Gastroesophageal sphincter (tissue), 4 donors: ENCODE data around the gene ATP2B2. TPM values are rescaled to one million over a fixed set of nuclear protein-coding genes. Genes with fewer than 3 reads are reported as not detected.

Source experiments
- ATAC-seq: fragments of 150-250 bp; one replicate; pipeline ENCODE4 v1.9.1; 2016; ENCODE audit warnings: mild to moderate bottlenecking, moderate library complexity
- H3K27ac ChIP-seq, 4 donors: fragments of 200-600 bp; sonication (generic) in 3 of 4; 1 replicate in 3 of 4; 2 replicates in 1 of 4; pipeline ENCODE4 v1.5.1; 2016 to 2019
- H3K27me3 ChIP-seq: fragments of 200-600 bp; sonication (generic); one replicate; pipeline ENCODE4 v1.5.1; 2019
- H3K36me3 ChIP-seq, 2 donors: fragments of 200-600 bp; sonication (generic); one replicate each; pipeline ENCODE4 v1.5.1; 2019; ENCODE audit warnings: control low read depth in 1 of 2
- H3K4me1 ChIP-seq, 3 donors: fragments of 200-600 bp; sonication (generic); 1 replicate in 2 of 3; 2 replicates in 1 of 3; pipeline ENCODE4 v1.5.1; 2016 to 2019; ENCODE audit warnings: control low read depth in 2 of 3
- H3K4me3 ChIP-seq, 2 donors: fragments of 200-600 bp; sonication (generic); one replicate each; pipeline ENCODE4 v1.5.1; 2019; ENCODE audit warnings: mild to moderate bottlenecking in 1 of 2, moderate library complexity in 1 of 2
- H3K9me3 ChIP-seq, 3 donors: fragments of 200-600 bp; sonication (generic); one replicate each; pipeline ENCODE4 v1.5.1; 2017 to 2019; ENCODE audit warnings: control low read depth in 2 of 3
- CTCF ChIP-seq, 4 experiments: fragments of 200-600 bp in 2 of 4; fragments of 450-650 bp in 2 of 4; sonication (generic) in 1 of 4; IDR thresholded peaks; one replicate each; pipeline ENCODE4 v1.5.1; 2017 to 2019; ENCODE audit warnings: antibody characterized with exemption in 4 of 4, mild to moderate bottlenecking in 2 of 4, moderate library complexity in 2 of 4
- EP300 ChIP-seq: sonication (generic); formaldehyde crosslinking; IDR thresholded peaks from one replicate; pipeline ENCODE4 v1.6.1; 2017; ENCODE audit warnings: antibody characterized with exemption, mild to moderate bottlenecking
- POLR2A ChIP-seq, 2 donors: fragments of 450-650 bp; IDR thresholded peaks; one replicate each; pipeline ENCODE4 v1.6.1; 2017; ENCODE audit warnings: antibody characterized with exemption in 2 of 2, mild to moderate bottlenecking in 2 of 2, moderate library complexity in 1 of 2
- POLR2AphosphoS5 ChIP-seq: sonication (generic); formaldehyde crosslinking; IDR thresholded peaks from one replicate; pipeline ENCODE4 v1.6.1; 2017; ENCODE audit warnings: antibody characterized with exemption
- WGBS, 2 donors: methylation state at CpG; one replicate each; pipeline ENCODE4 v1.1.5; 2018; ENCODE audit warnings: low coverage in 1 of 2; 5-methylcytosine and 5-hydroxymethylcytosine counted together
- total RNA-seq, 4 donors: library from RNA; depleted of rRNA; stranded (reverse); fragments of >200 nt; gene quantifications; one replicate each; pipeline ENCODE4 v1.1.0, GENCODE V29; 2016

The ATP2B2 gene
- total RNA-seq, 4 donors from 2014 or later, result 0.13 to 0.30 (median 0.27) TPM; not detected in 1

GRCh38 chr3:10469441-10470119 lies 35.8 kb downstream of the ATP2B2 start:
- Histone ChIP-seq H3K9me3 (no peaks in the 10 kb centered on the region), H3K27me3 (peaks cover 73% of the 10 kb centered on the region), H3K4me3 (no peak overlapping the region), H3K36me3 (no peaks in the 10 kb centered on the region), H3K4me1 (peaks cover 0 to 4% (median 0%) of the 10 kb centered on the region in 3 donors), H3K27ac (no peak overlapping the region)
- WGBS, 2 donors, result 20 to 21% methylated on average over 3 of the region's 9 CpGs
- no peak for TF ChIP-seq POLR2A (IDR thresholded peaks at IDR 0.05)
- no peak for TF ChIP-seq CTCF (IDR thresholded peaks at IDR 0.05)
- no peak for TF ChIP-seq POLR2AphosphoS5
- no peak for TF ChIP-seq EP300
- ATAC-seq, result no peak

GRCh38 chr3:10468613-10469354 lies 36.6 kb downstream of the ATP2B2 start:
- H3K36me3 ChIP-seq, result no peaks in the 10 kb centered on the region
- H3K27me3 ChIP-seq, result peaks cover 67% of the 10 kb centered on the region
- no peak for ATAC-seq
- no peak overlapping the region for H3K4me3 ChIP-seq
- no peaks in the 10 kb centered on the region for H3K9me3 ChIP-seq
- no peak overlapping the region for H3K27ac ChIP-seq
- no peak for TF ChIP-seq POLR2AphosphoS5
- no peak for TF ChIP-seq EP300
- TF ChIP-seq CTCF (IDR thresholded peaks at IDR 0.05), result no peak
- TF ChIP-seq POLR2A (IDR thresholded peaks at IDR 0.05), result no peak
- H3K4me1 ChIP-seq, result peaks cover 0 to 4% (median 0%) of the 10 kb centered on the region in 3 donors
- 58 to 59% methylated on average over 6 to 11 of the region's 13 CpGs for WGBS, 2 donors

GRCh38 chr3:10467904-10468612 lies 37.3 kb downstream of the ATP2B2 start:
- no peak for ATAC-seq
- TF ChIP-seq POLR2A (IDR thresholded peaks at IDR 0.05) (no peak), CTCF (IDR thresholded peaks at IDR 0.05) (no peak), POLR2AphosphoS5 (no peak), EP300 (no peak)
- Histone ChIP-seq H3K36me3 (no peaks in the 10 kb centered on the region), H3K4me1 (peaks cover 0 to 4% (median 0%) of the 10 kb centered on the region in 3 donors), H3K27ac (no peak overlapping the region), H3K4me3 (no peak overlapping the region), H3K9me3 (no peaks in the 10 kb centered on the region), H3K27me3 (peaks cover 59% of the 10 kb centered on the region)
- 49 to 70% methylated on average over 4 to 8 of the region's 11 CpGs for WGBS, 2 donors

- H3K27ac ChIP-seq, result no peak overlapping the region
- WGBS, 2 donors, result 75% methylated on average over 5 of the region's 5 CpGs; no CpG with 5 or more reads in 1 of the 2 donors
Observed at GRCh38 chr3:10467204-10467603, 38.2 kb downstream of the ATP2B2 start.

More at GRCh38 chr3:10467204-10467603, 38.2 kb downstream of the ATP2B2 start:
- Histone ChIP-seq H3K27me3 (peaks cover 51% of the 10 kb centered on the region), H3K4me1 (peaks cover 0 to 4% (median 0%) of the 10 kb centered on the region in 3 donors), H3K4me3 (no peak overlapping the region), H3K36me3 (no peaks in the 10 kb centered on the region), H3K9me3 (no peaks in the 10 kb centered on the region)
- ATAC-seq, result no peak
- TF ChIP-seq CTCF (IDR thresholded peaks at IDR 0.05) (no peak), POLR2AphosphoS5 (no peak), EP300 (no peak), POLR2A (IDR thresholded peaks at IDR 0.05) (no peak)
